HepG2 (cell line): ENCODE data around the gene EGR1. TPM values are rescaled to one million over a fixed set of nuclear protein-coding genes. Genes with fewer than 3 reads are reported as not detected.

ENCODE experiments used
- AGO2 ChIP-seq: fragments of 200-400 bp; formaldehyde crosslinking; optimal IDR thresholded peaks from 2 replicates; pipeline ENCODE3; 2017; ENCODE audit warnings: mild to moderate bottlenecking, low read depth, low read length, moderate library complexity
- ARID4A ChIP-seq: sonication (generic); formaldehyde crosslinking; IDR thresholded peaks from 2 replicates; pipeline ENCODE4 v1.5.0; 2020; ENCODE audit warnings: mild to moderate bottlenecking, missing genetic modification reagents, borderline replicate concordance
- CREBL2 ChIP-seq: sonication (generic); formaldehyde crosslinking; IDR thresholded peaks from 2 replicates; pipeline ENCODE4 v1.8.1; 2023; ENCODE audit warnings: missing genetic modification reagents, mild to moderate bottlenecking, borderline replicate concordance
- CREM ChIP-seq, 2 experiments: sonication (generic) in 1 of 2; formaldehyde crosslinking in 1 of 2; IDR thresholded peaks; 2 replicates each; pipeline versions ENCODE4 v1.4.0 to v1.6.1; 2016 to 2020; ENCODE audit warnings: antibody characterized with exemption in 1 of 2, mild to moderate bottlenecking in 1 of 2, missing genetic modification reagents in 1 of 2
- FOSL1 ChIP-seq: sonication (generic); formaldehyde crosslinking; IDR thresholded peaks from 2 replicates; pipeline ENCODE4 v1.9.0; 2021; ENCODE audit warnings: missing genetic modification reagents, borderline replicate concordance
- FUBP1 ChIP-seq: sonication (generic); formaldehyde crosslinking; IDR thresholded peaks from 2 replicates; pipeline ENCODE4 v1.5.1; 2020; ENCODE audit warnings: missing genetic modification reagents, mild to moderate bottlenecking, borderline replicate concordance
- GZF1 ChIP-seq: sonication (generic); formaldehyde crosslinking; IDR thresholded peaks from 2 replicates; pipeline ENCODE4 v1.5.1; 2020; ENCODE audit warnings: mild to moderate bottlenecking, missing genetic modification reagents
- HNRNPUL1 ChIP-seq: fragments of 200-400 bp; formaldehyde crosslinking; IDR thresholded peaks from 2 replicates; pipeline ENCODE4 v1.6.1; 2017; ENCODE audit warnings: low read depth, mild to moderate bottlenecking, low read length, moderate library complexity
- HOXA5 ChIP-seq: sonication (generic); formaldehyde crosslinking; IDR thresholded peaks from 2 replicates; pipeline ENCODE4 v1.4.0; 2020; ENCODE audit warnings: missing genetic modification reagents
- HOXD1 ChIP-seq: sonication (generic); formaldehyde crosslinking; IDR thresholded peaks from 2 replicates; pipeline ENCODE4 v1.5.0; 2020; ENCODE audit warnings: missing genetic modification reagents
- IRF1 ChIP-seq: sonication (generic); formaldehyde crosslinking; IDR thresholded peaks from 2 replicates; pipeline ENCODE4 v1.4.0; 2020; ENCODE audit warnings: low read depth, mild to moderate bottlenecking, missing genetic modification reagents
- KDM6A ChIP-seq: IDR thresholded peaks from 2 replicates; pipeline ENCODE4 v1.6.1; 2016; ENCODE audit warnings: low read depth
- MAFK ChIP-seq, 2 experiments: IDR thresholded peaks in 1 of 2; conservative IDR thresholded peaks in 1 of 2; 2 replicates each; pipeline ENCODE4 v1.6.1; 2011; ENCODE audit warnings: improper control_type of control experiment in 2 of 2, low read length in 2 of 2
- MAX ChIP-seq: IDR thresholded peaks from 2 replicates; pipeline ENCODE4 v1.6.1; 2012; ENCODE audit warnings: inconsistent platforms
- MLX ChIP-seq: IDR thresholded peaks from 2 replicates; pipeline ENCODE4 v1.6.1; 2016
- NBN ChIP-seq: fragments of 450-650 bp; conservative IDR thresholded peaks from 2 replicates; pipeline ENCODE4 v1.6.1; 2017
- RFXAP ChIP-seq: sonication (generic); formaldehyde crosslinking; IDR thresholded peaks from 2 replicates; pipeline ENCODE4 v1.4.0; 2020; ENCODE audit warnings: missing genetic modification reagents, borderline replicate concordance
- XBP1 ChIP-seq: sonication (generic); formaldehyde crosslinking; IDR thresholded peaks from 2 replicates; pipeline ENCODE4 v1.5.0; 2020; ENCODE audit warnings: missing genetic modification reagents
- ZEB1 ChIP-seq: IDR thresholded peaks from 2 replicates; pipeline ENCODE4 v1.6.1; 2012; ENCODE audit warnings: mild to moderate bottlenecking, low read depth, inconsistent platforms; ENCODE audit not compliant: insufficient replicate concordance
- ZFP36L1 ChIP-seq: sonication (generic); formaldehyde crosslinking; IDR thresholded peaks from 2 replicates; pipeline ENCODE4 v1.8.0; 2022; ENCODE audit warnings: mild to moderate bottlenecking, missing genetic modification reagents, moderate library complexity
- ZNF724P ChIP-seq: sonication (generic); formaldehyde crosslinking; IDR thresholded peaks from 2 replicates; pipeline ENCODE4 v1.8.0; 2022; ENCODE audit warnings: missing genetic modification reagents, borderline replicate concordance
- ZNF766 ChIP-seq: sonication (generic); formaldehyde crosslinking; IDR thresholded peaks from 2 replicates; pipeline ENCODE4 v1.5.0; 2020; ENCODE audit warnings: missing genetic modification reagents, borderline replicate concordance
- polyA plus RNA-seq, 8 experiments: library from polyadenylated mRNA; depleted of rRNA in 3 of 8; stranded (reverse) in 7 of 8; unstranded in 1 of 8; fragments of >200 nt; fragmentation: Illumina TruSeq in 4 of 8; extraction: Trizol in 4 of 8; gene quantifications; 2 replicates each; pipeline versions ENCODE4 v1.2.1 to v1.2.3, GENCODE V29; 2011 to 2016; ENCODE audit warnings: low read depth in 4 of 8, missing spikeins in 1 of 8, mixed read lengths in 1 of 8; ENCODE audit not compliant: insufficient read depth in 1 of 8
- total RNA-seq, 5 experiments: library from RNA; depleted of rRNA; stranded (reverse); fragments of >200 nt; fragmentation: Illumina TruSeq; extraction: Trizol; gene quantifications; 2 replicates each; pipeline ENCODE4 v1.2.3, GENCODE V29; 2016; ENCODE audit warnings: low read depth in 1 of 5

EGR1 gene
- total and polyA plus RNA-seq, 2 of the 13 experiments (the other 11 are each of a cell fraction or from before 2014, with no cell fraction given): 4.1 to 4.5 TPM

- TF ChIP-seq FUBP1 (CRISPR knock-in tag) (no peak), IRF1 (CRISPR knock-in tag) (0 out of 2 replicates have a peak, but pooled peaks have one; percentile 53), ARID4A (CRISPR knock-in tag) (peak; percentile 64; the same call in 1 of the 2 replicates), ZFP36L1 (CRISPR knock-in tag) (peak; percentile 91), CREM (IDR thresholded peaks at IDR 0.05) (peak; percentile 53; the same call in 1 of the 2 replicates), CREM (CRISPR knock-in tag; IDR thresholded peaks at IDR 0.05) (no peak), CREBL2 (CRISPR knock-in tag) (0 out of 2 replicates have a peak, but pooled peaks have one; percentile 59), HOXA5 (CRISPR knock-in tag) (0 out of 2 replicates have a peak, but pooled peaks have one; percentile 24), GZF1 (CRISPR knock-in tag) (no peak), ZNF766 (CRISPR knock-in tag) (peak; percentile 52; the same call in 1 of the 2 replicates), AGO2 (no peak), MAX (peak; percentile 98), KDM6A (CRISPR knock-in tag) (peak; percentile 18; the same call in 1 of the 2 replicates), RFXAP (CRISPR knock-in tag) (0 out of 2 replicates have a peak, but pooled peaks have one; percentile 34), ZEB1 (no peak), HOXD1 (CRISPR knock-in tag) (no peak), MAFK (conservative IDR thresholded peaks at IDR 0.05 in 1 of 2, IDR thresholded peaks at IDR 0.05 in 1 of 2; ENCODE audit: low read length in 2 of 2) (no peak), NBN (no peak), ZNF724P (peak; percentile 41; the same call in 1 of the 2 replicates), HNRNPUL1 (no peak), FOSL1 (CRISPR knock-in tag) (no peak), MLX (CRISPR knock-in tag) (peak; percentile 96), XBP1 (CRISPR knock-in tag) (peak; percentile 86; the same call in 1 of the 2 replicates)
Observed at GRCh38 chr5:138459311-138459933, 5.9 kb upstream of the EGR1 start (continued).
